Common myeloid progenitor, CD34-positive (primary cell): ENCODE measurements around the gene GYS1.

Experiments used
- CTCF ChIA-PET: fragments of 350-600 bp; sonication (Branson Sonifier 250); formaldehyde crosslinking; loops from one replicate; lab custom pipeline; 2021; ENCODE audit warnings: antibody characterized with exemption; lab: Charles Lee
- POLR2A ChIA-PET: fragments of 350-600 bp; sonication (Branson Sonifier 250); formaldehyde crosslinking; loops from one replicate; lab custom pipeline; 2021; ENCODE audit warnings: antibody characterized with exemption; lab: Charles Lee
- DNase-seq, 3 donors: peaks; one replicate each; pipeline versions ENCODE4 v3.0.0 to v3.0.0-alpha.2; 2013
- H3K27ac ChIP-seq, 2 experiments: 1 replicate in 1 of 2; 2 replicates in 1 of 2; pipeline ENCODE4 v1.7.0; 2013; ENCODE audit warnings: inconsistent platforms in 2 of 2, low read length in 2 of 2, mild to moderate bottlenecking in 2 of 2, low read depth in 1 of 2, moderate library complexity in 1 of 2; ENCODE audit not compliant: severe bottlenecking in 2 of 2, insufficient read depth in 1 of 2, poor library complexity in 1 of 2
- H3K27me3 ChIP-seq, 5 experiments: replicated peaks in 2 of 5; 1 replicate in 3 of 5; 2 replicates in 2 of 5; pipeline versions ENCODE4 v1.6.1 to v1.7.0; 2013; ENCODE audit warnings: low read length in 4 of 5, mild to moderate bottlenecking in 2 of 5, moderate library complexity in 2 of 5, inconsistent platforms in 1 of 5; ENCODE audit not compliant: insufficient read depth in 5 of 5, control insufficient read depth in 4 of 5
- H3K36me3 ChIP-seq, 4 experiments: 1 replicate in 2 of 4; 2 replicates in 2 of 4; pipeline versions ENCODE4 v1.6.1 to v1.7.0; 2013; ENCODE audit warnings: low read length in 3 of 4, control low read depth in 1 of 4, mild to moderate bottlenecking in 1 of 4; ENCODE audit not compliant: control insufficient read depth in 4 of 4, insufficient read depth in 4 of 4
- H3K4me1 ChIP-seq, 4 experiments: 1 replicate in 3 of 4; 2 replicates in 1 of 4; pipeline versions ENCODE4 v1.6.1 to v1.7.1; 2013; ENCODE audit warnings: low read length in 3 of 4, mild to moderate bottlenecking in 3 of 4, control low read depth in 1 of 4, inconsistent platforms in 1 of 4, moderate library complexity in 1 of 4; ENCODE audit not compliant: control insufficient read depth in 4 of 4, insufficient read depth in 4 of 4; ENCODE audit errors: control extremely low read depth in 1 of 4
- H3K4me3 ChIP-seq, 7 experiments: 1 replicate in 4 of 7; 2 replicates in 3 of 7; pipeline versions ENCODE4 v1.5.1 to v1.7.0; 2013; ENCODE audit warnings: mild to moderate bottlenecking in 7 of 7, low read length in 6 of 7, moderate library complexity in 6 of 7, inconsistent platforms in 2 of 7, low read depth in 2 of 7, control low read depth in 1 of 7; ENCODE audit not compliant: insufficient read depth in 4 of 7, control insufficient read depth in 1 of 7; ENCODE audit errors: extremely low read depth in 1 of 7
- H3K9me3 ChIP-seq, 5 experiments: 1 replicate in 4 of 5; 2 replicates in 1 of 5; pipeline versions ENCODE4 v1.6.1 to v1.7.1; 2013; ENCODE audit warnings: low read length in 4 of 5, mild to moderate bottlenecking in 2 of 5, inconsistent platforms in 1 of 5, low read depth in 1 of 5, moderate library complexity in 1 of 5; ENCODE audit not compliant: control insufficient read depth in 4 of 5, insufficient read depth in 2 of 5; ENCODE audit errors: control extremely low read depth in 1 of 5
- WGBS: methylation state at CpG from one replicate; pipeline ENCODE4 v1.1.5; 2013; ENCODE audit not compliant: insufficient coverage; 5-methylcytosine and 5-hydroxymethylcytosine counted together

Gene GYS1

DNA sequence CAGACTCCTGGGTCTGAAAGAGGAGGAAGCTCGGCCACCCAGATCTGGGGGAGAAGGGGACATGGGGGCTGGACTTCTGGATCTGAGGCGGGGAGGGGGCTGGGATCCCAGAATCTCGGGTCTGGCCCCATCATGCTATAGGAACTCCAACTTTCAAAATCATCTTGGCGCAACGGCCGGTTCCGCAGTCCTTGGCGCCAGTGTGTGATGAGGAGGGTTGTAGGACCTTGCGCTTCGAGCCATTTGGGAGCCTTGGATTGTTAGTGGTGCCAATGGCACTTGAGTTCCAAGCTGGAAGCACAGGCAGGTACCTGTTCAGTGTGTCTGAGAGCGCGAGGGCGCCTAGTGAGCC is 902 bp upstream of the GYS1 start:
- peak overlapping the region; percentile 61 to 97 (median 92) for H3K4me3 ChIP-seq

DNA sequence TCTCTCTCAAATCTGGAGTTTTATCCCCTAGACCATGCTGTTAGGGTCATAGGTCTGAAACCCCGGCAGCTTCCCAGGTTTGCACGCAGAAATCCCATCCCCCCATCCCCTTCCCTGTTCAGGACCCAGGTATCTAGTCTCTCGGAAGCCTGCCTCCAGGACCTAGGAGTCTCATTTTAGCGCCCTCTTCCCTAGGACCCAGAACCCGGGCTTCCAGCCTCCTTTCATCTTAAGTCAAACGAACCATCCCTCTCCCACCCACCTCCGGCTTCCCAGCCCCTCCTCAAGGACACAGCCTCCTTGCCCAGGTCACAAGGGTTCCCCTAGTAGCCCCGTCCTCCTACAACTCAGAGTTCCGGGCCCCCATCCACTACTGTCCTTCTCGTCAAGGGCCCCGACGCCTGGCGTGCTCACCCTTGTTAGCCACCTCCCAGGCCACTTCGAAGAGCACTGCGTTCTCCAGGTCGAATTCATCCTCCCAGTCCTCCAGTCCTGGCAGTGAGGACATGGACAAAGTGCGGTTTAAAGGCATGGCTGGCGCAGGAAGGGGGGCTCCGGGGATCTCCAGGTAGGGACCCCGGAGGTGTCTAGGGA is 431 bp downstream of the GYS1 start:
- no peaks in the 10 kb centered on the region for H3K9me3 ChIP-seq
- no peak for DNase-seq
- H3K4me1 ChIP-seq, result peaks cover 4 to 29% (median 28%) of the 10 kb centered on the region in 4 experiments
- 0% methylated on average over 20 of the region's 20 CpGs for WGBS
- peaks cover 3 to 23% (median 10%) of the 10 kb centered on the region in 4 experiments for H3K36me3 ChIP-seq
- no peaks in the 10 kb centered on the region for H3K27me3 ChIP-seq
- ChIA-PET CTCF (interaction anchor here (0.6 to 2.5 kb wide), 14 partner anchors 9 to 276 kb away, joined by 3 to 21 read pairs (median 4); no protein-coding TSS in a partner anchor), POLR2A (interaction anchor here (0.5 to 1.9 kb wide), 6 partner anchors 16 to 335 kb away, joined by 3 to 11 read pairs (median 3); partner anchors contain the start of gene FTL)
- peak overlapping the region; percentile 72 to 97 (median 89) for H3K4me3 ChIP-seq
- H3K27ac ChIP-seq, result peak overlapping the region; percentile 84 to 98

More for the DNA sequence above, 902 bp upstream of the GYS1 start:
- no peaks in the 10 kb centered on the region for H3K9me3 ChIP-seq
- H3K4me1 ChIP-seq, result peaks cover 4 to 29% (median 29%) of the 10 kb centered on the region in 4 experiments
- CTCF ChIA-PET, result interaction anchor here (1.1 to 2.5 kb wide), 9 partner anchors 9 to 202 kb away, joined by 3 to 21 read pairs (median 4); no protein-coding TSS in a partner anchor
- POLR2A ChIA-PET, result interaction anchor here (0.6 kb wide), 1 partner anchor 215 kb away, joined by 8 read pairs; no protein-coding TSS in a partner anchor
- peaks cover 0 to 14% (median 6%) of the 10 kb centered on the region in 4 experiments for H3K36me3 ChIP-seq
- peak overlapping the region; percentile 94 to 98 for H3K27ac ChIP-seq
- 2% methylated on average over 11 of the region's 13 CpGs for WGBS
- no peaks in the 10 kb centered on the region for H3K27me3 ChIP-seq
- DNase-seq, result no peak

DNA sequence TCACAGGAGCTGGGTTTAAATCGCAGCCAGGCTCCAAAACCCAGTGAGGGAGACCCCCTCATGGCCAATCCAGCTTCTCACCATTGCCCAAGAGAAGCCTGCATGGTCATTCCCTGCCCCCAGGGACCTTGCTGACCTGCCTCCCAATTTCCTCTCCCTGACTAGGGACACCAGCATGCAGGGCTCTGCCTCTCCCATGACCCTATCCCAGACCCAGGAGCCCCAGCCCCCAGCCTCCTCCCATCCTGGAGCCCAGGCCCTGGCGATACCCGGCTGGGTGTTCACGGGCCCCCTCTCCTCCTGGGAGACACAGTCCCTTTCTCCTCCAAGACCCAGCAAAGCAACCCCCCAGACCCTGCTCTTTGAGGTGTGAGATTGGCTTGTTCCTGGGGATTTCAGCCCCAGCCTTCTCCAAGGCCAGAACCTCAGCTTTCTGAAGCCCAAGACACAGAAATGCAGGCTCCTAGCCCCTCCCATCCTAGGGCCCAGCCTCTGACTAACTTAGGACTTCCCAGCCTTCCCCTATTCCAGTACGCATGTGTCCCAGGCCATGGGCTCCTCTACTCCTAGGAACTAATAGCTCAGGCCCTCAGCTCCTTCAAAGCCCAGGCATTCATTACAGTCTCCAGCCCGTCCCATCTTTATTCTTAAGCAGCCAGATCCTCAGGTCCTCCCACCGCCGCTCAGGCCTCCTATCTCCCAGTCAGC is 1.1 kb downstream of the GYS1 start:
- CTCF ChIA-PET, result interaction anchor here (0.6 to 2.5 kb wide), 8 partner anchors 8 to 210 kb away, joined by 3 to 21 read pairs (median 6); no protein-coding TSS in a partner anchor
- WGBS, result 28% methylated on average over 5 of the region's 8 CpGs

DNA sequence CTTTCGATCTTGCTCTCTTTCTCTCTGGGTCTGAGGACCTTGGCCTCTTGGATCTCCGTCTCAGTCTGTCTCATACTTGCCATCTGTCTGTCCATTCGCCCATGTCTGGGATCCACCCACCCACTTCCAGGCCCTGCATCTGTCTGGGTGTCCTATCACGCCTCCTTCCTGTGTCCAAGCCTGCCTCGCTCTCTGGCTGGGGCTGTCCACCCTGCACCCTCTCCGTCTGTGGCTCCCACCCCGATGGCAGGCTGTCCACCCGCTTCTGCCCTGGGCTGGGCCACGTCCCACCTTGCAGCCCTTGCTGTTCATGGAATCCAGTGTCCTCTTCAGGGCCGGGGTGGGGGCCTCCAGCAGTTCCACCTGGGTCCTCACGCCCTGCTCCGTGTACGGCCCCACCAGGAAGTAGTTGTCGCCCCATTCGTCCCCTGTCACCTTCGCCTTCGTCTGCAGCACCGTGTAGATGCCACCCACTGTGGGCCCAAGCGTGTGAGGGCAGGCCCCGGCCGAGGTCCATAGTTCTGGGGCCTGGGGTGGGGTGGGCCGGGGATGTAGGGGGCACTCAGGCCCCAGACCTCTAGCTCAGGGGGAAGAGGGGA is 2.0 kb downstream of the GYS1 start:
- POLR2A ChIA-PET, result no interaction called here
- WGBS, result 91% methylated on average over 22 of the region's 22 CpGs
- no peaks in the 10 kb centered on the region for H3K27me3 ChIP-seq
- H3K9me3 ChIP-seq, result no peaks in the 10 kb centered on the region
- CTCF ChIA-PET, result interaction anchor here (1.7 to 2.0 kb wide), 2 partner anchors 8 to 11 kb away, joined by 5 to 7 read pairs; no protein-coding TSS in a partner anchor
- H3K27ac ChIP-seq, result peak overlapping the region in 1 of 2 experiments; percentile 98
- peaks cover 4 to 32% (median 27%) of the 10 kb centered on the region in 4 experiments for H3K4me1 ChIP-seq
- peaks cover 3 to 35% (median 15%) of the 10 kb centered on the region in 4 experiments for H3K36me3 ChIP-seq
- H3K4me3 ChIP-seq, result peak overlapping the region in 1 of 7 experiments; percentile 97
- no peak for DNase-seq

More for the DNA sequence above, 1.1 kb downstream of the GYS1 start:
- Histone ChIP-seq H3K36me3 (peaks cover 3 to 27% (median 12%) of the 10 kb centered on the region in 4 experiments), H3K9me3 (no peaks in the 10 kb centered on the region), H3K4me3 (peak overlapping the region; percentile 72 to 97 (median 89)), H3K4me1 (peaks cover 4 to 32% (median 27%) of the 10 kb centered on the region in 4 experiments), H3K27ac (peak overlapping the region; percentile 84 to 98), H3K27me3 (no peaks in the 10 kb centered on the region)
- POLR2A ChIA-PET, result interaction anchor here (0.6 to 1.9 kb wide), 3 partner anchors 16 to 287 kb away, joined by 3 to 11 read pairs (median 4); partner anchors contain the start of gene FTL
- peak in 1 of 3 donors; percentile 17 for DNase-seq

DNA sequence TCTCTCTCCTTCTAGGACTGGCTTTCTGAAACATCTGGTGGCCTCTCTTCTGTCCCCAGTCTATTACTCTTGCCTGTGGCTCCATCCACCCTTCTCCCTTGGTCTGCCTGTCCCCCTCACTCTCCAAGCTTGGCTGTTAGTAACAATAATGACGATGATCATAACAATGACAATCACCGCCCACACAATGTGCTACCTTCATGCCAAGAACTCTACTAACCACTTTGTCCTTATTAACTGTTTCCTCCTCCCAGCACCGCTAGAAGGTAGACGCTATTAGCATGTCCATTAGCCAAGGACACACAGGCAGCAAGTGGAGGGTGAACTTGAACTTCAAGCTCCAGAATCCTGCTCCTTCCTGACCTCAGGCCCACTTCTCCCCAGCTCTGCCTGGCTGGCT is 2.7 kb downstream of the GYS1 start:
- ChIA-PET POLR2A (no interaction called here), CTCF (interaction anchor here (1.7 to 2.0 kb wide), 2 partner anchors 9 to 10 kb away, joined by 5 to 7 read pairs; no protein-coding TSS in a partner anchor)
- H3K9me3 ChIP-seq, result no peaks in the 10 kb centered on the region
- H3K27ac ChIP-seq, result no peak overlapping the region
- peaks cover 4 to 32% (median 27%) of the 10 kb centered on the region in 4 experiments for H3K4me1 ChIP-seq
- no peaks in the 10 kb centered on the region for H3K27me3 ChIP-seq
- H3K4me3 ChIP-seq, result no peak overlapping the region
- peaks cover 3 to 42% (median 22%) of the 10 kb centered on the region in 4 experiments for H3K36me3 ChIP-seq
- DNase-seq, result no peak
- 96% methylated on average over 4 of the region's 4 CpGs for WGBS

DNA sequence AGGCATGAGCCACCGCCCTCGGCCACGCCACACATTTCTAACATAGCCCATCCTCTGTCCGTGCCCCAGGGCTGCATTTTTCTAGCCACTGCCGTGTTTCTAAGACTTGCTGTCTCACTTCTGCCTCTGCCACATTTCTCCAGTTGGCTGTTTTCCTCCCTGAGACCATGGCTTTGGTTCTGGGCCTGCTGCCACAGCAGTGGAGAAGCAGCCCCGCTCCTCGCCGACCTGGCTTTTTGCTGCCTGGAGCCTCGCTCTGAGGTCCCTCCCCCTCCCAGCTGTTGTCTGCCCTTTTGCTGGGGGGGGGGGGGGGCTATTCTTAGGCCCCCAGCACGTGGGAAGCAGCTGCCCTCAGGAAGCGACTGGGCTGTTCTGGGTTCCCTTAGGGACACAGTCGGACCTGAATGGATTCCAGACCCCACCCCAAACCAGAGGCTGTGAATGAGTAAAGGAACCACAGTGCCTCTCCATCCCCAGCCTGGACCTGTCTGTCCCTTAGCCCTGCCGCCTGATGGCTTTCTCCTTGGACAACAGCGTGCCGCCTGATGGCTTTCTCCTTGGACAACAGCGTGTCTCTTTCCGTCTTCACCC is 3.3 kb downstream of the GYS1 start:
- ChIA-PET CTCF (interaction anchor here (2.0 kb wide), 1 partner anchor 10 kb away, joined by 5 read pairs; no protein-coding TSS in a partner anchor), POLR2A (no interaction called here)
- Histone ChIP-seq H3K4me3 (no peak overlapping the region), H3K9me3 (no peaks in the 10 kb centered on the region), H3K4me1 (peaks cover 4 to 27% (median 23%) of the 10 kb centered on the region in 4 experiments), H3K27ac (no peak overlapping the region), H3K27me3 (no peaks in the 10 kb centered on the region), H3K36me3 (peaks cover 3 to 43% (median 28%) of the 10 kb centered on the region in 4 experiments)
- 98% methylated on average over 12 of the region's 17 CpGs for WGBS
- DNase-seq, result no peak
